ENCODE data around the gene L3MBTL2.

DNA sequence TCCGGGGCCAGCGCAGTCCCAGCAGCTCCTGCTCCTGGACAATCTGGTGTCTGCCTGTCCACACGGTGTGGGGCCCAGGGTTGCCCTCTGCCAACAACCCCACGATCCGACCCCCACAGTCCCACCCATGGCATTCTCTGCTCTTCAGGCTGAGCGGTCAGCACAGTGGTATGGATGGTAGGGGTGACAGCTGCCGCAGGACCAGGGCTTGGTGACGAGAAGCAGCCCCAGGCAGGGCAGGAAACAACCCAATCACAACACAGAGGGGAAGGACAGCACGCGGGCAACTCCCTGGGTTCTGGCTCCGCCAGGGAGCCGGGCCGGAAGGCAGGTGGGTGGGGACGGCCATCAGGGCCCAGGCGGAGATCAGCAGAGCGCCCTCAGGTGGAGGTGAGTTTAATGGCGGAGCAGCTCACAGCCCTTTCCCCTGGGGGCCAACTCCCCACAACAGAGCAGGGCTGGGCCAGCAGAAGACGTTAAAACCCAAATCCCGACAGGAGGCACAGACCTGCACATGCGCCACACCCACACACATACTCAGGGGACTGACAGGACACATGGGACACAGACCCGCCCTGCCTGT, 40.9 kb downstream of the L3MBTL2 start:
- TF ChIP-seq, protein P1, sequence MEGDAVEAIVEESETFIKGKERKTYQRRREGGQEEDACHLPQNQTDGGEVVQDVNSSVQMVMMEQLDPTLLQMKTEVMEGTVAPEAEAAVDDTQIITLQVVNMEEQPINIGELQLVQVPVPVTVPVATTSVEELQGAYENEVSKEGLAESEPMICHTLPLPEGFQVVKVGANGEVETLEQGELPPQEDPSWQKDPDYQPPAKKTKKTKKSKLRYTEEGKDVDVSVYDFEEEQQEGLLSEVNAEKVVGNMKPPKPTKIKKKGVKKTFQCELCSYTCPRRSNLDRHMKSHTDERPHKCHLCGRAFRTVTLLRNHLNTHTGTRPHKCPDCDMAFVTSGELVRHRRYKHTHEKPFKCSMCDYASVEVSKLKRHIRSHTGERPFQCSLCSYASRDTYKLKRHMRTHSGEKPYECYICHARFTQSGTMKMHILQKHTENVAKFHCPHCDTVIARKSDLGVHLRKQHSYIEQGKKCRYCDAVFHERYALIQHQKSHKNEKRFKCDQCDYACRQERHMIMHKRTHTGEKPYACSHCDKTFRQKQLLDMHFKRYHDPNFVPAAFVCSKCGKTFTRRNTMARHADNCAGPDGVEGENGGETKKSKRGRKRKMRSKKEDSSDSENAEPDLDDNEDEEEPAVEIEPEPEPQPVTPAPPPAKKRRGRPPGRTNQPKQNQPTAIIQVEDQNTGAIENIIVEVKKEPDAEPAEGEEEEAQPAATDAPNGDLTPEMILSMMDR (IDR thresholded peaks at IDR 0.05): no peak
- TF ChIP-seq EP300 (IDR thresholded peaks at IDR 0.05): no peak
